GM18517 (cell line): ENCODE measurements around the gene PYY.
"Not testable (repeated sequence)": the region's sequence is repeated elsewhere in the genome, so short reads cannot be mapped to it uniquely, and the experiment has no call there.

Experiments used
- ATAC-seq: cut with Tn5 transposase; IDR thresholded peaks from one replicate; pipeline ENCODE4 v1.9.1; 2021; ENCODE audit warnings: mild to moderate bottlenecking, moderate library complexity; ENCODE audit not compliant: unreplicated experiment

The PYY gene

GRCh38 chr17:43953746-43954145 is at the start of gene PYY:
PYY (minus strand) TSS chr17:43953940; CDS start chr17:43953483, 457 bp downstream.
- no peak for ATAC-seq

- ATAC-seq: no peak
These were observed 48.6 kb upstream of the PYY start for GRCh38 chr17:44002141-44002848.

- no peak for ATAC-seq
These were observed 47.8 kb upstream of the PYY start for GRCh38 chr17:44001461-44001920.

GRCh38 chr17:44000871-44001460 is 47.2 kb upstream of the PYY start:
- ATAC-seq: no peak

- no peak for ATAC-seq
These were observed 46.6 kb upstream of the PYY start for GRCh38 chr17:44000141-44000860.

- no peak for ATAC-seq
These were observed 45.3 kb upstream of the PYY start for GRCh38 chr17:43999024-43999423.

- no peak for ATAC-seq
These were observed 44.8 kb upstream of the PYY start for GRCh38 chr17:43998552-43998951.

GRCh38 chr17:43997180-43997579 is 43.4 kb upstream of the PYY start:
- not testable (repeated sequence) for ATAC-seq

GRCh38 chr17:43995150-43995471 is 41.4 kb upstream of the PYY start:
- no peak for ATAC-seq

- ATAC-seq: no peak
These were observed 40.8 kb upstream of the PYY start for GRCh38 chr17:43994272-43995149.

- ATAC-seq: no peak
These were observed 38.9 kb upstream of the PYY start for GRCh38 chr17:43992641-43993040.

GRCh38 chr17:43988301-43988700 is 34.6 kb upstream of the PYY start:
- no peak for ATAC-seq

GRCh38 chr17:43987131-43988021 is 33.6 kb upstream of the PYY start:
- ATAC-seq: no peak

- no peak for ATAC-seq
These were observed 32.7 kb upstream of the PYY start for GRCh38 chr17:43986225-43986981.

GRCh38 chr17:43984521-43984920 is 30.8 kb upstream of the PYY start:
- ATAC-seq: no peak

- ATAC-seq: no peak
These were observed 30.0 kb upstream of the PYY start for GRCh38 chr17:43983515-43984411.

- ATAC-seq: no peak
These were observed 29.4 kb upstream of the PYY start for GRCh38 chr17:43983196-43983514.

GRCh38 chr17:43982171-43982570 is 28.4 kb upstream of the PYY start:
- no peak for ATAC-seq

GRCh38 chr17:43979671-43980070 is 25.9 kb upstream of the PYY start:
- no peak for ATAC-seq
